ENCODE results near the gene VPS11. TPM values are rescaled to one million over a fixed set of nuclear protein-coding genes. Genes with fewer than 3 reads are reported as not detected.

The VPS11 gene
- polyA plus RNA-seq, 2 of the 4 experiments (the other 2 are of a cell fraction) = 4.6 to 12.0 TPM

DNA sequence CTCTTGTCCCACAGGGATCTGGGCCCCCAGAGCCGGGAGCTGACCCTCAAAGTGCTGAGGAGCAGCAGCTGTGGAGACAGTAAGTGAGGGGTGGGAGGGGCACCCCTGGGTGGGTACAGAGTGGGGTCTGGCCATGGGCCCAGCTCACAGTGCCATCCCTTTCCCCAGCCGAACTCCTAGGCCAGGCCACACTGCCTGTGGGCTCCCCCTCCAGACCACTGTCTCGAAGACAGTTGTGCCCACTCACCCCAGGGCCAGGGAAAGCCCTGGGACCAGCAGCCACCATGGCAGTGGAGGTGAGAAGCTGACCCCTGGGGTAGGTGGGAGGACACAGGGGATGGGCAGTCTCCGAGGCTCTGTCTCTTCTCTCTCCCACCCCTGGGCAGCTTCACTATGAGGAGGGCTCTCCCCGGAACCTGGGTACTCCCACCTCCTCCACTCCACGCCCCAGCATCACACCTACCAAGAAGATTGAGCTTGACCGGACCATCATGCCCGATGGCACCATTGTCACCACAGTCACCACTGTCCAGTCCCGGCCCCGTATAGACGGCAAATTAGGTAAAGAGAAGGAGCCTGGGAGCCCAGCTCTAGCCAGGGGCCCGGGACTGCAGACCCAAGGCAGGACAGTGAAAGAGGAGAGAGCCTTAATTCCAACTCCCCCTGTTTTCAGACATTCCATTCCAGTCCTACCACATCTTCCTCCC lies 44.8 kb downstream of the VPS11 start:
- Histone ChIP-seq H3K4me3 (no peak overlapping the region), H3K9me3 (no peaks in the 10 kb centered on the region), H3K27ac (no peak overlapping the region), H3K4me1 (peaks cover 11% of the 10 kb centered on the region), H3K4me2 (no peak overlapping the region)
- DNase-seq (ENCODE audit: low read depth in 1 of 2, low spot score in 1 of 2) (no peak), ATAC-seq (no peak), FAIRE-seq (no peak)
- POLR2A ChIA-PET = interaction anchor here (1.8 to 2.4 kb wide), 2 partner anchors 9 to 10 kb away, joined by 9 to 10 read pairs; partner anchors contain the start of genes DPAGT1 and HINFP
- WGBS (ENCODE audit: missing lambda C conversion rate) = 77% methylated on average over 11 of the region's 12 CpGs
- no peak for TF ChIP-seq TP53 (CRISPR knock-in tag; IDR thresholded peaks at IDR 0.05)
- TF ChIP-seq ZSCAN20 (CRISPR knock-in tag; IDR thresholded peaks at IDR 0.05) = no peak
- no peak for TF ChIP-seq EP300 (IDR thresholded peaks at IDR 0.05)
- no peak for TF ChIP-seq ESRRA (IDR thresholded peaks at IDR 0.05; ENCODE audit: borderline replicate concordance, low read length)
- no peak for TF ChIP-seq POLR2AphosphoS2 (conservative IDR thresholded peaks at IDR 0.05; ENCODE audit: low read length)
- no peak for TF ChIP-seq POLR2A (IDR thresholded peaks at IDR 0.05; ENCODE audit: low read length)
- no peak for TF ChIP-seq TFCP2L1 (CRISPR knock-in tag; IDR thresholded peaks at IDR 0.05)
- TF ChIP-seq FOSL2 (IDR thresholded peaks at IDR 0.05) = no peak
- no peak for TF ChIP-seq FOSL2 (CRISPR knock-in tag; IDR thresholded peaks at IDR 0.05)
- TF ChIP-seq JUNB (IDR thresholded peaks at IDR 0.05) = no peak
- no peak for TF ChIP-seq ZC3H11A (IDR thresholded peaks at IDR 0.05)
- TF ChIP-seq, protein P1, sequence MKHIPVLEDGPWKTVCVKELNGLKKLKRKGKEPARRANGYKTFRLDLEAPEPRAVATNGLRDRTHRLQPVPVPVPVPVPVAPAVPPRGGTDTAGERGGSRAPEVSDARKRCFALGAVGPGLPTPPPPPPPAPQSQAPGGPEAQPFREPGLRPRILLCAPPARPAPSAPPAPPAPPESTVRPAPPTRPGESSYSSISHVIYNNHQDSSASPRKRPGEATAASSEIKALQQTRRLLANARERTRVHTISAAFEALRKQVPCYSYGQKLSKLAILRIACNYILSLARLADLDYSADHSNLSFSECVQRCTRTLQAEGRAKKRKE (CRISPR knock-in tag; IDR thresholded peaks at IDR 0.05; ENCODE audit: low read depth) = no peak
- TF ChIP-seq JUN (IDR thresholded peaks at IDR 0.05) = no peak
- TF ChIP-seq, protein P2, sequence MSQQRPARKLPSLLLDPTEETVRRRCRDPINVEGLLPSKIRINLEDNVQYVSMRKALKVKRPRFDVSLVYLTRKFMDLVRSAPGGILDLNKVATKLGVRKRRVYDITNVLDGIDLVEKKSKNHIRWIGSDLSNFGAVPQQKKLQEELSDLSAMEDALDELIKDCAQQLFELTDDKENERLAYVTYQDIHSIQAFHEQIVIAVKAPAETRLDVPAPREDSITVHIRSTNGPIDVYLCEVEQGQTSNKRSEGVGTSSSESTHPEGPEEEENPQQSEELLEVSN (IDR thresholded peaks at IDR 0.05; ENCODE audit: borderline replicate concordance, low read depth) = no peak
- no peak for TF ChIP-seq MAZ (IDR thresholded peaks at IDR 0.05; ENCODE audit: borderline replicate concordance, low read depth, low read length)
- TF ChIP-seq ZNF302 (CRISPR knock-in tag; IDR thresholded peaks at IDR 0.05) = no peak
- TF ChIP-seq MYC (IDR thresholded peaks at IDR 0.05; ENCODE audit: borderline replicate concordance, low read length) = no peak
- TF ChIP-seq RNF2 (IDR thresholded peaks at IDR 0.05; ENCODE audit: borderline replicate concordance, low read depth) = no peak
- TF ChIP-seq, protein P3, sequence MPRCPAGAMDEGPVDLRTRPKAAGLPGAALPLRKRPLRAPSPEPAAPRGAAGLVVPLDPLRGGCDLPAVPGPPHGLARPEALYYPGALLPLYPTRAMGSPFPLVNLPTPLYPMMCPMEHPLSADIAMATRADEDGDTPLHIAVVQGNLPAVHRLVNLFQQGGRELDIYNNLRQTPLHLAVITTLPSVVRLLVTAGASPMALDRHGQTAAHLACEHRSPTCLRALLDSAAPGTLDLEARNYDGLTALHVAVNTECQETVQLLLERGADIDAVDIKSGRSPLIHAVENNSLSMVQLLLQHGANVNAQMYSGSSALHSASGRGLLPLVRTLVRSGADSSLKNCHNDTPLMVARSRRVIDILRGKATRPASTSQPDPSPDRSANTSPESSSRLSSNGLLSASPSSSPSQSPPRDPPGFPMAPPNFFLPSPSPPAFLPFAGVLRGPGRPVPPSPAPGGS (IDR thresholded peaks at IDR 0.05) = no peak
- TF ChIP-seq MAFK (IDR thresholded peaks at IDR 0.05; ENCODE audit: partially characterized antibody) = no peak
- CTCF ChIA-PET = interaction anchor here (0.7 to 2.8 kb wide), 11 partner anchors 8 to 225 kb away, joined by 3 to 9 read pairs (median 3); partner anchors contain the start of genes DPAGT1, HINFP and NLRX1

DNA sequence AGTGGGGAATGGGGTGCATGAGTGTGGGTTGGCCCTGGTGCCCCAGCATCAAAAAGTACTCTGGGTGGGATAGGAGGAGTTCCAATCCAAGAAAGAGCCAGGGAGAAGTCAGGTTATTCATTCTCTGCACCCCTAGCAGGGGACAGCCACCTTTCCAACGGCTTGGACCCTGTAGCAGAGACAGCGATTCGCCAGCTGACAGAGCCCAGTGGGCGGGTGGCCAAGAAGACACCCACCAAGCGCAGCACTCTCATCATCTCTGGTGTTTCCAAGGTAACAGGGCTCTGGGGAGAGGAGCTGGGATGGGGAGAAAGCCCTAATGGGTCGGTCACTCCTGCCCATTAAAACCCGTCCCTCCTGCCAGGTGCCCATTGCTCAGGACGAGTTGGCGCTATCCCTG lies 46.1 kb downstream of the VPS11 start:
- H3K4me2 ChIP-seq = no peak overlapping the region
- ATAC-seq (no peak), FAIRE-seq (no peak), DNase-seq (ENCODE audit: low read depth in 1 of 2, low spot score in 1 of 2) (no peak)
- no peaks in the 10 kb centered on the region for H3K9me3 ChIP-seq
- ChIA-PET POLR2A (no interaction called here), CTCF (no interaction called here)
- no peak overlapping the region for H3K27ac ChIP-seq
- peaks cover 2% of the 10 kb centered on the region; the same call in 2 of the 3 replicates for H3K4me1 ChIP-seq
- WGBS (ENCODE audit: missing lambda C conversion rate) = 94% methylated on average over 5 of the region's 9 CpGs
- no peak overlapping the region for H3K4me3 ChIP-seq
- TF ChIP-seq RAD21 (conservative IDR thresholded peaks at IDR 0.05 in 1 of 2, IDR thresholded peaks at IDR 0.05 in 1 of 2) = no peak
- TF ChIP-seq GATA3 (IDR thresholded peaks at IDR 0.05; ENCODE audit: borderline replicate concordance) = no peak

DNA sequence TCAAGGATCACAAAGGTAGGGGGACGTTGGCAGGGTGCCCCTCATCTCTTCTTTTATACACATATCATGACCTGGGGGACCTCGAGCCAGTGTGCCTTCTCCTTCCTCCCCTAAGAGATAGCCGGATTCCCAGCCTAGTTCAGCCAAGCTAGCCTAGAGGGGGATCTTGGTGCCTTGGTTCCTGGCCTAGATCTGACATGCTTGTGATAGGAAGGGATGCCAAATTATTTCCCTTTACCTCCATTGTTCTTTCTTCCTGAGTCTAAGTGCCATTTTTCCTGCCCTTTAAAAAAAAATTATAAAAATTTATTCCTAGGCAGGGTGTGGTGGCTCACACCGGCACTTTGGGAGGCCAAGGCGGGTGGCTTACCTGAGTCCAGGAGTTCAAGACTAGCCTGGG lies 46.7 kb downstream of the VPS11 start:
- 85% methylated on average over 5 of the region's 5 CpGs for WGBS (ENCODE audit: missing lambda C conversion rate)
- Histone ChIP-seq H3K4me3 (no peak overlapping the region), H3K4me2 (no peak overlapping the region), H3K27ac (no peak overlapping the region), H3K4me1 (no peaks in the 10 kb centered on the region), H3K9me3 (no peaks in the 10 kb centered on the region)
- no peak for DNase-seq (ENCODE audit: low read depth in 1 of 2, low spot score in 1 of 2)
- ChIA-PET POLR2A (no interaction called here), CTCF (no interaction called here)
- FAIRE-seq = no peak
- ATAC-seq = no peak
- TF ChIP-seq TP53 (CRISPR knock-in tag; IDR thresholded peaks at IDR 0.05) = no peak
- no peak for TF ChIP-seq EHMT2 (IDR thresholded peaks at IDR 0.05; ENCODE audit: low read depth)
- TF ChIP-seq JUNB (IDR thresholded peaks at IDR 0.05) = no peak
- TF ChIP-seq KDM1A (IDR thresholded peaks at IDR 0.05; ENCODE audit: low read depth) = no peak
